SU-DHL-6 (cell line): Measurements from ENCODE around the gene SYS1.

Source experiments
- H2AFZ ChIP-seq: fragments of 200-600 bp; sonication (generic); 2 replicates; pipeline ENCODE4 v1.6.1; 2014; ENCODE audit warnings: low read depth, mild to moderate bottlenecking, moderate library complexity, mixed read lengths, antibody characterized with exemption, low read length; ENCODE audit not compliant: severe bottlenecking
- H3F3A ChIP-seq: fragments of 200-600 bp; shearing (Covaris generic); 2 replicates; pipeline ENCODE4 v1.6.0; 2016; ENCODE audit warnings: antibody characterized with exemption, mild to moderate bottlenecking; ENCODE audit not compliant: insufficient read depth
- H3K27ac ChIP-seq: fragments of 200-600 bp; sonication (generic); 2 replicates; pipeline ENCODE4 v1.5.1; 2016; ENCODE audit warnings: low read depth, mild to moderate bottlenecking, low read length, moderate library complexity, mixed read lengths
- H3K27me3 ChIP-seq: fragments of 200-600 bp; sonication (generic), shearing (Covaris generic); 2 replicates; pipeline ENCODE4 v1.6.0; 2014; ENCODE audit warnings: mild to moderate bottlenecking, low read length
- H3K36me3 ChIP-seq: fragments of 200-600 bp; sonication (generic); 2 replicates; pipeline ENCODE4 v1.6.1; 2014; ENCODE audit warnings: mild to moderate bottlenecking, low read length, mixed read lengths
- H3K4me2 ChIP-seq: fragments of 300-600, 200-600 bp; shearing (Covaris generic), sonication (generic); 2 replicates; pipeline ENCODE4 v1.6.0; 2014; ENCODE audit warnings: low read length, low read depth, mild to moderate bottlenecking; ENCODE audit not compliant: poor library complexity, severe bottlenecking
- H3K4me3 ChIP-seq: fragments of 200-600 bp; sonication (generic); 2 replicates; pipeline ENCODE4 v1.5.1; 2014; ENCODE audit warnings: antibody characterized with exemption, low read length, mild to moderate bottlenecking, mixed read lengths; ENCODE audit not compliant: insufficient read depth, poor library complexity, severe bottlenecking
- H3K79me2 ChIP-seq: fragments of 200-600 bp; sonication (generic); 2 replicates; pipeline ENCODE4 v1.6.1; 2014; ENCODE audit warnings: mild to moderate bottlenecking, low read length, moderate library complexity; ENCODE audit not compliant: insufficient read depth
- H3K9ac ChIP-seq: fragments of 200-600 bp; sonication (generic); 2 replicates; pipeline ENCODE4 v1.7.0; 2014; ENCODE audit warnings: mild to moderate bottlenecking, low read length
- H3K9me2 ChIP-seq: fragments of 200-600 bp; sonication (generic); replicated peaks from 2 replicates; pipeline ENCODE4 v1.6.1; 2014; ENCODE audit warnings: low read length; ENCODE audit not compliant: insufficient read depth
- H3K9me3 ChIP-seq: fragments of 200-600 bp; sonication (generic); 2 replicates; pipeline ENCODE4 v1.6.1; 2014; ENCODE audit warnings: low read length, mixed read lengths; ENCODE audit not compliant: insufficient read depth
- H4K20me1 ChIP-seq: fragments of 200-600 bp; sonication (generic); 2 replicates; pipeline ENCODE4 v1.6.1; 2014; ENCODE audit warnings: low read depth, mild to moderate bottlenecking, antibody characterized with exemption, low read length, moderate library complexity, mixed read lengths
- EZH2phosphoT487 ChIP-seq: fragments of 200-600 bp; sonication (generic), shearing (Covaris generic); conservative IDR thresholded peaks from 2 replicates; pipeline ENCODE4 v1.6.1; 2018; ENCODE audit warnings: mild to moderate bottlenecking, antibody characterized with exemption, low read length, moderate library complexity, mixed read lengths
- TF ChIP-seq, protein P1 (sequence below): fragments of 200-600 bp; sonication (generic); IDR thresholded peaks from one replicate; pipeline ENCODE4 v1.5.1; 2017; ENCODE audit warnings: antibody characterized with exemption, mild to moderate bottlenecking, low read length, moderate library complexity; ENCODE audit not compliant: insufficient read depth, poor library complexity, severe bottlenecking

Gene SYS1

DNA sequence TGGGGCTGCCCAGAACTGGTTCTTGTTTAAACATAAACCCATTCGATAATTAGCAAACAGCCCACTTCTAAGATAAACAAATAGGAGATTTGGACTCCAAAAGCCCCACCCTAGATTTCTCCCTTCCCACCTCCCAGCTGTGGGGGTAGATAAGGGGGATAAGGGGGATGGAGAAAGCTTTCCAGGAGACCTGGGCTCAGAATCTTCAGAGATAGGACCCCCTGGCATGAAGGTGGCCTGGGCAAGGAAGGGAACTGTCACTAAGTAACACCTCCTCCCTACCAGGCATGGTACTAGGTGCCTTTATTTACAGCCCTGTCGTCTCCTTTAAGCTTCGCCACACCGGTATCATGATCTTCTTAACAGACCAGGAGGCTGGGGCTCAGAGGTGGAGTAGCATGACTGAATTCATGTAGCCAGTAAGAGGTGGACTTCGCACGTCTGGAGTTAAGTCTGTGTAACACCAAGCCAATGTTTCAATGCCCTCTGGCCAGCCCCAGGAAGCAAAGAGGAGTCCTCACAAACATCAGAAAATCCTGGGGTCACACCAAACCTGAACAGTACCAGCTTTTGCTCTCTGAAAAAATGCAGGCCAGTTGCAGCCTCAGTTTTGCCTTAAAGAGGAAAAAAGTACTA is 19.3 kb upstream of the SYS1 start:
- no peaks in the 10 kb centered on the region for H3K36me3 ChIP-seq
- H3K4me2 ChIP-seq = no peak overlapping the region
- H3K4me3 ChIP-seq = no peak overlapping the region
- no peaks in the 10 kb centered on the region for H3F3A ChIP-seq
- no peaks in the 10 kb centered on the region for H3K27me3 ChIP-seq
- TF ChIP-seq, protein P1, sequence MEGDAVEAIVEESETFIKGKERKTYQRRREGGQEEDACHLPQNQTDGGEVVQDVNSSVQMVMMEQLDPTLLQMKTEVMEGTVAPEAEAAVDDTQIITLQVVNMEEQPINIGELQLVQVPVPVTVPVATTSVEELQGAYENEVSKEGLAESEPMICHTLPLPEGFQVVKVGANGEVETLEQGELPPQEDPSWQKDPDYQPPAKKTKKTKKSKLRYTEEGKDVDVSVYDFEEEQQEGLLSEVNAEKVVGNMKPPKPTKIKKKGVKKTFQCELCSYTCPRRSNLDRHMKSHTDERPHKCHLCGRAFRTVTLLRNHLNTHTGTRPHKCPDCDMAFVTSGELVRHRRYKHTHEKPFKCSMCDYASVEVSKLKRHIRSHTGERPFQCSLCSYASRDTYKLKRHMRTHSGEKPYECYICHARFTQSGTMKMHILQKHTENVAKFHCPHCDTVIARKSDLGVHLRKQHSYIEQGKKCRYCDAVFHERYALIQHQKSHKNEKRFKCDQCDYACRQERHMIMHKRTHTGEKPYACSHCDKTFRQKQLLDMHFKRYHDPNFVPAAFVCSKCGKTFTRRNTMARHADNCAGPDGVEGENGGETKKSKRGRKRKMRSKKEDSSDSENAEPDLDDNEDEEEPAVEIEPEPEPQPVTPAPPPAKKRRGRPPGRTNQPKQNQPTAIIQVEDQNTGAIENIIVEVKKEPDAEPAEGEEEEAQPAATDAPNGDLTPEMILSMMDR = no peak
- TF ChIP-seq EZH2phosphoT487 = no peak
- no peak overlapping the region for H2AFZ ChIP-seq
- no peaks in the 10 kb centered on the region for H3K9me2 ChIP-seq
- H3K79me2 ChIP-seq = no peaks in the 10 kb centered on the region
- H3K27ac ChIP-seq = no peak overlapping the region
- no peaks in the 10 kb centered on the region for H3K9me3 ChIP-seq
- no peak overlapping the region for H3K9ac ChIP-seq
- no peaks in the 10 kb centered on the region for H4K20me1 ChIP-seq

GRCh38 chr20:45344168-45344860 is 18.6 kb upstream of the SYS1 start:
- no peaks in the 10 kb centered on the region for H3K9me3 ChIP-seq
- H3K79me2 ChIP-seq = no peaks in the 10 kb centered on the region
- no peak overlapping the region for H3K4me2 ChIP-seq
- H2AFZ ChIP-seq = no peak overlapping the region
- H3K27ac ChIP-seq = no peak overlapping the region
- no peak overlapping the region for H3K4me3 ChIP-seq
- no peak overlapping the region for H3K9ac ChIP-seq
- no peaks in the 10 kb centered on the region for H3F3A ChIP-seq
- TF ChIP-seq EZH2phosphoT487 = no peak
- TF ChIP-seq, protein P1 = no peak
- no peaks in the 10 kb centered on the region for H4K20me1 ChIP-seq
- no peaks in the 10 kb centered on the region for H3K27me3 ChIP-seq
- H3K36me3 ChIP-seq = no peaks in the 10 kb centered on the region
- H3K9me2 ChIP-seq = no peaks in the 10 kb centered on the region

DNA sequence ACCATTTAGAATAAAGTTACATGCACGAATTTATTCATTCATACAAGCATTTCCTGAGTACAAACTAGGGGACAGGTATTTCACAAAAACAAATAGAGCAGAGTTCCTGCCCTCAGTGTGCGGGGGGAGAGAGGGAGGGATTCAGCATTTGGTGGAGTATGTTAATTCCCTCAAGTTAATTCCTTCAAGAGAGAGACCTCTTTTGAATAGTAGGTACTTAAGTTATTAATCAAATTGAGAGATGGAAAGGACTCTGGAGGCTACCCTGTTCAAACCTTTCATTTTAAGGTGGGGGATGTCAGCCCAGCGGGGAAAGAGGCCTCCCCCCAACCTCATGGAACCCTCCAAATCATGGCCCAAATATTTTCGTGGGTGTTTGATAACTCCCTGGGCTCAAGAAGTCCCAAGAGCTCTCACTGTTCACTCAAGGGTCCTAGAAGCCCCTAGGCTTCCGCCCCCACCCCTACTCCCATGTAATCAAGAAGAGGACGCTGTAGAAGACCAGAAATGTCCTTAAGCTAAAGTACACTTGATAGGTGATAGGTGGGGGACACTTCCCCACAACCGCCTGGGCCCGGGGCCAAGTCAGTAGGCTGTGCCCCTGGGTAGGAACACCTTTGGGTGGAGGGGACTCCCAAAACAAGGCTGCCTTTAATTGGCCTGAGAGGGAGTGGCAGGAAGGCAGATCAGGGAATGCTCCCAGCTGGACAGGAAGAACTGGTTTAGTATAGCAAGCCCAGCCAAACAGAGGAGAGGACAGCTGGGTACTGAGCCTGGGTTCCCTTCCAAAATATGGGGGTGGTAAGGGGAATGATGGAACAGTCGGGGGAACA is 17.6 kb upstream of the SYS1 start:
- H3K9ac ChIP-seq = no peak overlapping the region
- H3K79me2 ChIP-seq = no peaks in the 10 kb centered on the region
- no peaks in the 10 kb centered on the region for H3K9me3 ChIP-seq
- no peaks in the 10 kb centered on the region for H4K20me1 ChIP-seq
- H3K4me2 ChIP-seq = no peak overlapping the region
- H3K27ac ChIP-seq = no peak overlapping the region
- H2AFZ ChIP-seq = no peak overlapping the region
- no peaks in the 10 kb centered on the region for H3K36me3 ChIP-seq
- H3K4me3 ChIP-seq = no peak overlapping the region
- TF ChIP-seq, protein P1 = no peak
- TF ChIP-seq EZH2phosphoT487 = no peak
- H3K27me3 ChIP-seq = no peaks in the 10 kb centered on the region
- H3K9me2 ChIP-seq = no peaks in the 10 kb centered on the region
- no peaks in the 10 kb centered on the region for H3F3A ChIP-seq
